CD4-positive, alpha-beta T cell treated with Interleukin-17A for 1 hour (primary cell): ENCODE measurements around the gene DIP2C.
"Not testable (repeated sequence)": the region's sequence is repeated elsewhere in the genome, so short reads cannot be mapped to it uniquely, and the experiment has no call there.

ENCODE experiments used
- DNase-seq: peaks from one replicate; pipeline ENCODE4 v3.0.0-alpha.2; 2020

The DIP2C gene

DNA sequence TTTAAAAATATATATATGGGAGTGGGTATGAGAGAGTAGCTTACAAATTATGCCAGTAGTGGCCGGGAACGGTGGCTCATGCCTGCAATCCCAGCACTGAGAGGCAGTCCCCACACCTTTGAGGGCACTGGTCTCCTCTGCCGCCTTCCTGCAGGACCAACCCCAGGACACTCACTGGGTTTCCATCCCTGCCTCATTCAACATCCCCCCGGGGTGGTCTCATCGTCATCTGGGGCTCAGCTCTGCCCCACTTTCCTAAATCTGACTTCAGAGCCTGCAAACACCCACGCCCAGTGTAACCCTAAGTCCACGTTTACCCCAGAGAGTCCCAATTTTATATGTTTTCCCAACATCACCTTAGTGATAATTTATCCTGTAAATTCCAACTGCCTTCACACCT, 96.5 kb downstream of the DIP2C start:
- no peak for DNase-seq

GRCh38 chr10:591646-592045, 97.8 kb downstream of the DIP2C start:
- DNase-seq: no peak

DNA sequence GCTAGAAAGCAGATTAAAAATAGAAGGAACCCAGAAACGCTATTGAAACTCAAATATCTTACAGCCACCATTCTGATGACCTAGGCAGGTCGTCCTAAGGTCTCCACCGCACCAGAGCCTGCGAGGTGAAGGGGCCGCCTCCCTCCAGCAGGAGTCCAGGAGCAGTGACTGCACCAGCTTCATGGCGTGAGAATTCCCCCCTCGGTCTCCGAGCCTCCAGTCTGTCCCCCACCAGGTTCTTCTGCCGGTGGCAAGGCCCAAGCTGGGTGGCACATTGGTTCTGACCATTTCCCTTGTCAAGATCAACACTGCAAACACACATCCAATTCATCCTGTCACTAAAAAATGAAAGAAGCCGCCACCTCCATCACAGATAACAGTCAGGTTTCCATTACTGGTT, 98.7 kb downstream of the DIP2C start:
- no peak for DNase-seq

GRCh38 chr10:589961-590680, 99.3 kb downstream of the DIP2C start:
- no peak for DNase-seq

DNA sequence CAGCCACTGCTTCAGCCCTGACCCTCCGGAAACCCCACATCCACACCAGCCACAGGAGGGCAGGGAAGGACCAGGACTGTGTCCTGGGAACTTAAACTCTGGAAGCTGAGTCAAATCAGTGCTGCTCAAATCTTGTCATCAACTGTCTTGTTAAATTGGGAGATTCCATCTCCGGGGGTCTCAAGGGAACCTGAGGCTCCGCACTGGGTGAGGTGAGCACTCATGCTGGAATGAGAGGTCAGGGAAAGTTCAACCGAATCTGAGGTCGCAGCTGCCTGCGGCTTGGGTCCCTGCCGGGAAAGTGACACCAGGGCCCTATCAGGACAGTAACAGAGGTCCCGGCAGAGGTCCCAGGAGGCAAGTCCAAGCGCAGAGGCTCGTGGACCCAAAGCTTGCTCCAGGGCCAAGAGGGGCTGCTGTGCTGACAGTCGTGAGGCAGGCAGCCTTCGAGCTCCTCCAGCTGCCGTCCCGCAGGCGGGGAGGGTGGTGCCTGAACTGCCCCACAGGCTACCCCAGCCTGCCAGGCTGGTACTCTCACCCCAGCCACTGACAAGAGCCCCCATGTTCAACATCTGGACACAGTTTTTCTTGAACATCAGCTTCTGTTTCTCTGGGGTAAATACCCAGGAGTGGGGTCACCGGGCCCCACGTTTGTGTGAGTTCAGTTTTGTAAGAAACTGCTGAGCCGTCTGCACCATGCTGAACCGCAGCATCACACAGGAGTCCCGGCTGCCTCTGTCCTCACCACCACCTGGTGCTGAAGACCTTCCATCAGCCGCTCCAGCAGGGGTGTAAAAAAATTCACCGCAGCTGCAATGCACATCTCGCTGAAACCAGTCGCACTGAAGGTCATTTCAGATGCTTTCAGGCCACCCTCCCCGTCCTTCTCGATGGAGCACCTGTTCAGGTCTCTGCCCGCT, 101.0 kb downstream of the DIP2C start:
- no peak for DNase-seq

DNA sequence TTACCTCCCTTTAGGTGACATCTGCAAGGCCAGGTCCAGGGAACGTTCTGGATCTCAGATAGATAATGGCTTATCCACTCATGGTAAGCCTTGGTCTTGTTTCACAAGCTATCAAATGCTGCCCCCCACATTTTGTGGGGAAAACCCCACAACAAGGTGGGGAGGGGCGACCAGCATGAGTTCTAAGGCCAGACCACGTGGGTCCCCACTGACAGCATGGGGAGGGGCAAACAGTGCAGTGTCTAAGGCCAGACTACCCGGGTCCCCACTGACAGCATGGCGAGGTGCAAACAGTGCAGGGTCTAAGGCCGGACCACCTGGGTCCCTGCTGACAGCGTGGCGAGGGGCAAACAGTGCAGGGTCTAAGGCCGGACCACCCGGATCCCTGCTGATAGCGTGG, 102.8 kb downstream of the DIP2C start:
- DNase-seq: no peak

GRCh38 chr10:586151-586550, 103.3 kb downstream of the DIP2C start:
- no peak for DNase-seq

- no peak for DNase-seq
Measured at GRCh38 chr10:585502-585901, 104.0 kb downstream of the DIP2C start.

DNA sequence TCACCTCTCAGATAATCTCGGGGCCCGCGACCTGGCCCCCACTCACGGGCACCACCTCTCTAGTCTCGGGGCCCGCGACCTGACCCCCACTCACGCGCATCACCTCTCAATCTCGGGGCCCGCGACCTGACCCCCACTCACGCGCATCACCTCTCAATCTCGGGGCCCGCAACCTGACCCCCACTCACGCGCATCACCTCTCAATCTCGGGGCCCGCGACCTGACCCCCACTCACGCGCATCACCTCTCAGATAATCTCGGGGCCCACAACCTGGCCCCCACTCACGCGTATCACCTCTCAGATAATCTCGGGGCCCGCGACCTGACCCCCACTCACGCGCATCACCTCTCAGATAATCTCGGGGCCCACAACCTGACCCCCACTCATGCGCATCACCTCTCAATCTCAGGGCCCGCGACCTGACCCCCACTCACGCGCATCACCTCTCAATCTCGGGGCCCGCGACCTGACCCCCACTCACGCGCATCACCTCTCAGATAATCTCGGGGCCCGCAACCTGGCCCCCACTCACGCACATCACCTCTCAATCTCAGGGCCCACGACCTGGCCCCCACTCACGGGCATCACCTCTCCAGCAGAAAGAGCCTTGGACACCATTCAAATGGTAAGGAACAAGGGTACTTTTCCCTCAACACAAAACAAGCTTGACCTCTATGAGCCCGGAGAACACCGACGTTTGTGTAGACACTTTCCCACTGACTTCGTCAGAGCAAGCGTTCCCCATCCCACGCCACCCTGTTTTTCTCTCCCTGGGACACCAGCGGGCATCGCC, 104.8 kb downstream of the DIP2C start:
- DNase-seq: not testable (repeated sequence)

GRCh38 chr10:583433-583832, 106.0 kb downstream of the DIP2C start:
- DNase-seq: no peak

- DNase-seq: no peak
Measured at GRCh38 chr10:581776-582330, 107.6 kb downstream of the DIP2C start.

- no peak for DNase-seq
Measured at GRCh38 chr10:580778-581177, 108.7 kb downstream of the DIP2C start.

- DNase-seq: no peak
Measured at GRCh38 chr10:576130-576465, 113.4 kb downstream of the DIP2C start.

DNA sequence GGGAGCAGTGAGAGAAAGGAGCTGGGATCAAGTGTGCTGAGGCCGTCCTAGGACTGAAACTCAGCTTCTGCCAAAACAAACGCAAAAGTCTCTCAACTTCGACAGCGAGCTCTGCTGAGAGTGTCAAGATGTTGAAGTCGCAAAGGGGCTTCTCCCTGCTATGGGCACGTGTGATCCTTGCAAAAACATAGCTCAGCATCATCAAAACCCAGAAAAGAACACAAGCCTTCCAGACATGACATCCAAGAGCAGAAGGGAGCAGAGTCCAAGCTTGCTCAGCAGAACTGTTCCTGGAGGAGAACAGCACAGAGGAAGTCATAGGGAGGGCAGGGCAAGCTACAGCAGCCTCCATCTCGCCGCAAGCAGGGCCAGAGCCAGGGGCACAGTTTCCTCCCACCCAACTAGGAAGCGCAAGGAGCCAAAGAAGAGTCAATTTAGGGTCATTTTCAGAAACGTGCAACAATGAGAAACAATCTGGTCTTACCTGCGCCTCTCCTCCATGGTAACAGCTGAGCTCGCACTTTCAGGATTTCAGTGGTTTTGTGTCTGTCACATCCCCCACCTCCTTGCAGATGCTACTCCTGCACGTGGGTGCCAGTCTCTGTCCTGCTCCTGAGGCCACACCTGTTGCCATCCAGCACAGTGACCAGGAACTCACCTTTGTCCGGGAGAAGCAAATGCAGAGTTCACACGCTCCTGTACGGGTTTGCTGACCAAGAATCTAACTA, 113.9 kb downstream of the DIP2C start:
- no peak for DNase-seq

- no peak for DNase-seq
Measured at GRCh38 chr10:572696-573095, 116.8 kb downstream of the DIP2C start.

DNA sequence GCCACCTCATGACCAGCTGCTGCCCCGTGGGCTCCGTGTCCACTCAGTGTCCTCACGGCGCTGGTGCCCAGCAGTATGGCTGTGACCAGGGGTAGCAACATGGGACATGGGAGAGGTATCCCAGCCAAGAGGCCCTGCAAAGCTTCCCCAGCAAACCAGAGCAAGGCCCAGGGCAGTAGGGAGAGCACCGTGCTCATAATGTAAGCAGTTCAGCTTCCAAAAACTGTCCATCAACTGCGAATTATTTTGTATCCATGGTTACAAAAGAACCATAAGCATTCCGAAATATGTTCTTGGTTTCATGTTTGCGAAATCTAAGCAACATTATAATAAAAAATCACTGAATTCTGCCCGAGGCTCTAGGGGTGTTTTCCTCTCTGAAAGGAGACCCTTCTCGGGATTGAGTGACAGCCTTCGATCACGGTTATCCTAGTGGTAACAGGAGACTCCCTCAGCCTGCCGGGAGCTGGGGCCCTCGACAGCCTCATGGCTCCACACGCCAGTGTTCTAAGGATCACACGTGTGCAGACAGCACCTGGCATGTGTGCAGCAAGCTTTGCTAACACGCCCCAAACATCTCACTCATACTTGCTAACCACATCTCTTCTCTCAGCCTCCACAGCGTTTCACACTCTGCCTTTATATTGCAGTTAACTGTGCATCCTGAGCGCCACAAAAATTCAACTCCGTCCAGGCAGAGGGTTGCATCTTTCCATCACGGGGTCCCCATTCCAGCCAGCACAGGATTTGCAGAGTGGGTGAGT, 117.6 kb downstream of the DIP2C start:
- DNase-seq: no peak

DNA sequence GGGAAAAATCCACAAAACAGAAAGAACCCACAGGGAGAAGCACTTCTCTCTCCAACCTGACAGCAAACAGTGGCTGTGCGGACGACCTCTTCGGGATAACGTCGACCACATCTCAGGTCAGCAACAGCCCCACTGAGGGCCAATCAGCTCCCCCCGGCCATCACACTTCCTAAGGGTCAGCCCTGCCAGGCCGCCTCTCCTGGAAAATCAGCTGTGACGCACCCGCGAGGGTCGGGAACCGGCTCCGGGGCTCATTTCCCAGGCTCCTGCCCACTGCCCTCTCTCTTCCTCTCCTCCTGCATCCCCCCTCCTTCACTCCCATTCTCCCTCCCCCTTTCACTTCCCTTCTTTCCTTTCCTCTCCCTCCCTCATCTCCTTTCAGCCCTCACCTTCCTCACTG, 118.3 kb downstream of the DIP2C start:
- no peak for DNase-seq

DNA sequence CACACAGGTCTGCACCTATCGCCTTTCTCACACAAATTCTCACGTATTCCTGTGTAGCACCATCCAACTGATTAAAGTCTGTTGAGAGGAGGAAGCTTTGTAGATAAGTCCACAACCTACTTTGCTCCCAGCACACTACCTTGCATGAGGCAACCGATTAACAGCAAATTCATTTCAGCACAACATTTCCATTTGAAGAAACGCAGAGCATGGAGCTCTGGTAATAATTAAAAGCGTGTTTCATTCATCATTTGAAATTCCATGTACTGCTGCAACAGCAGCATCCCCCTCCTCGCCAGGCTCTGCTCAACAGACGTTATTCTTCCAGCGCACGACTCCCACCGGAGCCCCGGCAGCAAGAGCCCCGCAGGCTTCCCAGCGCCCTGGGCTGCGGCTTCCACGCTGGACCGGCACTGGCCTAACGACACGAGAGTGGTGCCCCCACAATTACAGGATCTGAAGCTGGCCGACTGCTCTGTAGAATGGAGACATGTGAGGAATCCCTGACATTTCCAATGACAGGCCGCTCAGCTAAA, 118.8 kb downstream of the DIP2C start:
- DNase-seq: no peak

GRCh38 chr10:569961-570627, 119.4 kb downstream of the DIP2C start:
- DNase-seq: no peak

DNA sequence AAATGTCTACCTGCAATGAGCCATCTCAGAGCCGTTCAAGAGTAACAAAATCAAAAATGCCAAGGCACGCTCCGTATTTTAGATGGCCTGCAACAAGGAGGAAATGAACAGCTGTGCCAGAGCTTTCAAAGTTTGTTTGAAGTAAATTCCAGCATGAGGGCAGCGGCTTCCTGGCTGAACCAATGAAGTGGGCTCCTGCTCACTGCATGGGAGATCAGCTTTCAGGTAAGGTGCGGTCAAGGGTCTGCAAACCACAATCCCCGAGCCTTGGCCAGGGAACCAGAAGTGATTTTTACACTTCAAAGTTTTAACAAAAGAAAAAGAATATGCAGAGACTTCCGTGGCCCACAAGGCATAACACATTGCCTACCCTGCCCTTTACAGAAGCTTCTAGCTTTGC, 120.6 kb downstream of the DIP2C start:
- DNase-seq: no peak

DNA sequence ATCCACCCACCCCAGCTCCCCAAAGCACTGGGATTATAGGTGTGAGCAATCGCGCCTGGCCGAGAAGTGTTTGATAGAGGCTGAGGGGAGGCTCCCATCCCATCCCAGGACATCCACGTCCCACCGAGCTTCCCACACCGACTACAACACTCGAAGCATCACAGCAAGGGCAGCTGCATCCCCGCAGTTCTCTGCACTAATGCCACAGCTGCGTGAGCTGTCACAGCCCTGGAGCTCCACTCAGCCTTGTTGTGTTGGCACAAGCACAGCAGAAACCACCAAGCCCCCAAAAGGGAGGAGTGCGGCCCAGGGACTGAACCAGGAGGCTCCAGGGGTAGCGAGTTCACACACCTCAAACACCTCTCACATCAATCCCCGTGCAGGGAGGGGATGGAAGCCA, 121.6 kb downstream of the DIP2C start:
- no peak for DNase-seq
